ENCODE measurements around the gene ARHGAP6.

Gene ARHGAP6

DNA sequence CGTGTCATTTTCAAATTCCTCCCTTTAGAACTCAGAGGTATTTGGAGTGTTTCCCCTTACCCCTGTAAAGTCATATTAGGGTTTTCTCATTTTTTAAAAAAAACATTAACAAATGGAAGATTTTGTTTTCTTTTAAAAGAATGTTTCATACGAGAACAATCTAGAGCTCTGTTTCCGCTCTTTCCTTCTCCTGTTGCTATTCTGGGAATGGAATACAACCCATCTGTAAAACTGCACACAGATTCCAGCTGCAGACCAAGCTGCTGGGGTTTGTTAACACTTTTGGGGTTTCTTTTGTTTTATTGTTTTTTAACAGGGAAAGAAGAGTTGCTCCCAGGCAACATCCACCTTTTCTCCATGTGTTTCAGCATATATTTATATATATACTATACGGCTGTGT, 493.3 kb downstream of the ARHGAP6 start (continued):
- no peak for TF ChIP-seq SNAI2 (CRISPR knock-in tag; IDR thresholded peaks at IDR 0.05)
- TF ChIP-seq ISL1 (CRISPR knock-in tag; IDR thresholded peaks at IDR 0.05), result no peak
- TF ChIP-seq ZFP30 (CRISPR knock-in tag; IDR thresholded peaks at IDR 0.05), result no peak
- TF ChIP-seq ZNF565 (CRISPR knock-in tag; conservative IDR thresholded peaks at IDR 0.05; ENCODE audit: low read depth), result no peak
- no peak for TF ChIP-seq ZNF8 (CRISPR knock-in tag; IDR thresholded peaks at IDR 0.05)
- TF ChIP-seq RARB (CRISPR knock-in tag; IDR thresholded peaks at IDR 0.05), result no peak
- TF ChIP-seq TOX (CRISPR knock-in tag; IDR thresholded peaks at IDR 0.05; ENCODE audit: borderline replicate concordance), result no peak
- TF ChIP-seq, protein P1, sequence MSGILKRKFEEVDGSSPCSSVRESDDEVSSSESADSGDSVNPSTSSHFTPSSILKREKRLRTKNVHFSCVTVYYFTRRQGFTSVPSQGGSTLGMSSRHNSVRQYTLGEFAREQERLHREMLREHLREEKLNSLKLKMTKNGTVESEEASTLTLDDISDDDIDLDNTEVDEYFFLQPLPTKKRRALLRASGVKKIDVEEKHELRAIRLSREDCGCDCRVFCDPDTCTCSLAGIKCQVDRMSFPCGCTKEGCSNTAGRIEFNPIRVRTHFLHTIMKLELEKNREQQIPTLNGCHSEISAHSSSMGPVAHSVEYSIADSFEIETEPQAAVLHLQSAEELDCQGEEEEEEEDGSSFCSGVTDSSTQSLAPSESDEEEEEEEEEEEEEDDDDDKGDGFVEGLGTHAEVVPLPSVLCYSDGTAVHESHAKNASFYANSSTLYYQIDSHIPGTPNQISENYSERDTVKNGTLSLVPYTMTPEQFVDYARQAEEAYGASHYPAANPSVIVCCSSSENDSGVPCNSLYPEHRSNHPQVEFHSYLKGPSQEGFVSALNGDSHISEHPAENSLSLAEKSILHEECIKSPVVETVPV (CRISPR knock-in tag; IDR thresholded peaks at IDR 0.05), result no peak

DNA sequence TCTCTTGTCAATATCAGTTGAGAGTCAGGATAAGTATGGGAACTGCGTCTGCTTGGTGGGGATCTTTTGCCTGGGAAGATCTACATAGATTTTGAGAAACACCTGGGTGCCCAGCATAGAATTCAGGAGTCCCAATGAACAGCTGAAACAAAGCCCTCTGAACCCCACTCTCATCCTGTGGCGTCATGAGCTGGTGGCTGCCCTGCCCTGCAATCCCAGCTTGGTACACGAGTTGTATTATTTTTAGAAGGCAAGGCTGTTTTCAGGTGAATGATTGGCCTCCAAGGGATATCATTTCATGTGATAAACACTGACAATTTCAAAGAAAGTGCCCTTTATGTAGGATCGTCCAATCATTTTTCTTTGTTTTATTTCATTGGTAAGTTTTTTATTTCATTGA, 493.8 kb downstream of the ARHGAP6 start:
- no peak for ATAC-seq
- TF ChIP-seq ZNF565 (CRISPR knock-in tag; conservative IDR thresholded peaks at IDR 0.05; ENCODE audit: low read depth), result no peak
- TF ChIP-seq ISL1 (CRISPR knock-in tag; IDR thresholded peaks at IDR 0.05), result no peak
- TF ChIP-seq, protein P2, sequence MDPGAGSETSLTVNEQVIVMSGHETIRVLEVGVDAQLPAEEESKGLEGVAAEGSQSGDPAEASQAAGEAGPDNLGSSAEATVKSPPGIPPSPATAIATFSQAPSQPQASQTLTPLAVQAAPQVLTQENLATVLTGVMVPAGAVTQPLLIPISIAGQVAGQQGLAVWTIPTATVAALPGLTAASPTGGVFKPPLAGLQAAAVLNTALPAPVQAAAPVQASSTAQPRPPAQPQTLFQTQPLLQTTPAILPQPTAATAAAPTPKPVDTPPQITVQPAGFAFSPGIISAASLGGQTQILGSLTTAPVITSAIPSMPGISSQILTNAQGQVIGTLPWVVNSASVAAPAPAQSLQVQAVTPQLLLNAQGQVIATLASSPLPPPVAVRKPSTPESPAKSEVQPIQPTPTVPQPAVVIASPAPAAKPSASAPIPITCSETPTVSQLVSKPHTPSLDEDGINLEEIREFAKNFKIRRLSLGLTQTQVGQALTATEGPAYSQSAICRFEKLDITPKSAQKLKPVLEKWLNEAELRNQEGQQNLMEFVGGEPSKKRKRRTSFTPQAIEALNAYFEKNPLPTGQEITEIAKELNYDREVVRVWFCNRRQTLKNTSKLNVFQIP (CRISPR knock-in tag; IDR thresholded peaks at IDR 0.05; ENCODE audit: borderline replicate concordance, low read depth), result no peak
- TF ChIP-seq SNAI2 (CRISPR knock-in tag; IDR thresholded peaks at IDR 0.05), result no peak
- TF ChIP-seq GLIS3 (CRISPR knock-in tag; IDR thresholded peaks at IDR 0.05), result no peak
- TF ChIP-seq ZFP30 (CRISPR knock-in tag; IDR thresholded peaks at IDR 0.05), result no peak
- TF ChIP-seq TCF4 (CRISPR knock-in tag; IDR thresholded peaks at IDR 0.05; ENCODE audit: borderline replicate concordance), result no peak
- no peak for TF ChIP-seq RARB (CRISPR knock-in tag; IDR thresholded peaks at IDR 0.05)
- TF ChIP-seq ARNTL (CRISPR knock-in tag; IDR thresholded peaks at IDR 0.05; ENCODE audit: borderline replicate concordance, low read depth), result no peak
- TF ChIP-seq BACH2 (CRISPR knock-in tag; IDR thresholded peaks at IDR 0.05; ENCODE audit: borderline replicate concordance), result no peak
- TF ChIP-seq, protein P3, sequence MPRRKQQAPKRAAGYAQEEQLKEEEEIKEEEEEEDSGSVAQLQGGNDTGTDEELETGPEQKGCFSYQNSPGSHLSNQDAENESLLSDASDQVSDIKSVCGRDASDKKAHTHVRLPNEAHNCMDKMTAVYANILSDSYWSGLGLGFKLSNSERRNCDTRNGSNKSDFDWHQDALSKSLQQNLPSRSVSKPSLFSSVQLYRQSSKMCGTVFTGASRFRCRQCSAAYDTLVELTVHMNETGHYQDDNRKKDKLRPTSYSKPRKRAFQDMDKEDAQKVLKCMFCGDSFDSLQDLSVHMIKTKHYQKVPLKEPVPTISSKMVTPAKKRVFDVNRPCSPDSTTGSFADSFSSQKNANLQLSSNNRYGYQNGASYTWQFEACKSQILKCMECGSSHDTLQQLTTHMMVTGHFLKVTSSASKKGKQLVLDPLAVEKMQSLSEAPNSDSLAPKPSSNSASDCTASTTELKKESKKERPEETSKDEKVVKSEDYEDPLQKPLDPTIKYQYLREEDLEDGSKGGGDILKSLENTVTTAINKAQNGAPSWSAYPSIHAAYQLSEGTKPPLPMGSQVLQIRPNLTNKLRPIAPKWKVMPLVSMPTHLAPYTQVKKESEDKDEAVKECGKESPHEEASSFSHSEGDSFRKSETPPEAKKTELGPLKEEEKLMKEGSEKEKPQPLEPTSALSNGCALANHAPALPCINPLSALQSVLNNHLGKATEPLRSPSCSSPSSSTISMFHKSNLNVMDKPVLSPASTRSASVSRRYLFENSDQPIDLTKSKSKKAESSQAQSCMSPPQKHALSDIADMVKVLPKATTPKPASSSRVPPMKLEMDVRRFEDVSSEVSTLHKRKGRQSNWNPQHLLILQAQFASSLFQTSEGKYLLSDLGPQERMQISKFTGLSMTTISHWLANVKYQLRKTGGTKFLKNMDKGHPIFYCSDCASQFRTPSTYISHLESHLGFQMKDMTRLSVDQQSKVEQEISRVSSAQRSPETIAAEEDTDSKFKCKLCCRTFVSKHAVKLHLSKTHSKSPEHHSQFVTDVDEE (CRISPR knock-in tag; IDR thresholded peaks at IDR 0.05), result no peak
- TF ChIP-seq CSDC2 (CRISPR knock-in tag; IDR thresholded peaks at IDR 0.05), result no peak
- TF ChIP-seq, protein P4, sequence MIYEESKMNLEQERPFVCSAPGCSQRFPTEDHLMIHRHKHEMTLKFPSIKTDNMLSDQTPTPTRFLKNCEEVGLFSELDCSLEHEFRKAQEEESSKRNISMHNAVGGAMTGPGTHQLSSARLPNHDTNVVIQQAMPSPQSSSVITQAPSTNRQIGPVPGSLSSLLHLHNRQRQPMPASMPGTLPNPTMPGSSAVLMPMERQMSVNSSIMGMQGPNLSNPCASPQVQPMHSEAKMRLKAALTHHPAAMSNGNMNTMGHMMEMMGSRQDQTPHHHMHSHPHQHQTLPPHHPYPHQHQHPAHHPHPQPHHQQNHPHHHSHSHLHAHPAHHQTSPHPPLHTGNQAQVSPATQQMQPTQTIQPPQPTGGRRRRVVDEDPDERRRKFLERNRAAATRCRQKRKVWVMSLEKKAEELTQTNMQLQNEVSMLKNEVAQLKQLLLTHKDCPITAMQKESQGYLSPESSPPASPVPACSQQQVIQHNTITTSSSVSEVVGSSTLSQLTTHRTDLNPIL (CRISPR knock-in tag; IDR thresholded peaks at IDR 0.05; ENCODE audit: low read depth), result no peak
- no peak for TF ChIP-seq ESRRG (CRISPR knock-in tag; IDR thresholded peaks at IDR 0.05)
- TF ChIP-seq ZC3H10 (CRISPR knock-in tag; IDR thresholded peaks at IDR 0.05), result no peak
- TF ChIP-seq, protein P5, sequence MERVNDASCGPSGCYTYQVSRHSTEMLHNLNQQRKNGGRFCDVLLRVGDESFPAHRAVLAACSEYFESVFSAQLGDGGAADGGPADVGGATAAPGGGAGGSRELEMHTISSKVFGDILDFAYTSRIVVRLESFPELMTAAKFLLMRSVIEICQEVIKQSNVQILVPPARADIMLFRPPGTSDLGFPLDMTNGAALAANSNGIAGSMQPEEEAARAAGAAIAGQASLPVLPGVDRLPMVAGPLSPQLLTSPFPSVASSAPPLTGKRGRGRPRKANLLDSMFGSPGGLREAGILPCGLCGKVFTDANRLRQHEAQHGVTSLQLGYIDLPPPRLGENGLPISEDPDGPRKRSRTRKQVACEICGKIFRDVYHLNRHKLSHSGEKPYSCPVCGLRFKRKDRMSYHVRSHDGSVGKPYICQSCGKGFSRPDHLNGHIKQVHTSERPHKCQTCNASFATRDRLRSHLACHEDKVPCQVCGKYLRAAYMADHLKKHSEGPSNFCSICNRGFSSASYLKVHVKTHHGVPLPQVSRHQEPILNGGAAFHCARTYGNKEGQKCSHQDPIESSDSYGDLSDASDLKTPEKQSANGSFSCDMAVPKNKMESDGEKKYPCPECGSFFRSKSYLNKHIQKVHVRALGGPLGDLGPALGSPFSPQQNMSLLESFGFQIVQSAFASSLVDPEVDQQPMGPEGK (CRISPR knock-in tag; IDR thresholded peaks at IDR 0.05; ENCODE audit: borderline replicate concordance), result no peak

DNA sequence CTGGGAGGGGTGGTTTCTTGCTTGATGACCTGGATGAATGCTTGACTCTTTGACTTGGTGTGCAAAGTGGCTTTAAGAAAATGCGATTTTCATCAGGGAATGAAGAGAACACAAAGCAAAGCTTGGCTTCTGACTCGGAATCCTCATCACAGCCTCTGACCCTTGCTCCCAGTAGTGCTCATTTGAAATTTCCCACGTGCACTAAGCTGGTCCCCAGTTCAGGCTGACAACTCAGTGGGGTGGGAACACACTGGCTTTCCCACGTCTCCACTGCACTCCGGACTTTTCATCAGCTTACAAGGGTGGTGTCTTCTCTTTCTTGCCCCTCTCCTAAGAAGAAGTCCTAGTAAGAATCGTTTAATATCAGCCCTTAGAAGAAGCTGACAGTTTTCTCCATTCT, 501.3 kb downstream of the ARHGAP6 start:
- TF ChIP-seq OSR1 (CRISPR knock-in tag; IDR thresholded peaks at IDR 0.05) (no peak), ZFP30 (CRISPR knock-in tag; IDR thresholded peaks at IDR 0.05) (no peak), TCF4 (CRISPR knock-in tag; IDR thresholded peaks at IDR 0.05; ENCODE audit: borderline replicate concordance) (no peak)
- no peak for ATAC-seq

DNA sequence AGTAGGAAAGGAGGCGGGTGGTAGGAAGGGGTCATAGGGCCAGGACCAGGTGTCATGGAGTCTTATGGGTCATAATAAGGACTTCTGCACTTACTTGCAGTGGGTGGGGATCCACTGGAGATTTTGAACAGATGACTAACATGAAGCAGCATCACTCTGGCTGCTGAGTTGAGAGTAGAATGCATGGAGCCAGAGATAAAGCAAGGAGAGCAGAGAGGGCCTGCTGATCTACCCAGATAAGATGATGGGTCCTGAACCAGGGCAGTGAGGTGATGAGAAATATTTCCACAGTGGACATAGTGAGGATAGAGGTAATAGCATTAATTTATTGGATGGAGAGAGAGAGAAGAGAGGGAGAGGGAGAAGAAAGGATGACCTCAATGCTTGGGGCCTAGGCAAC, 506.6 kb downstream of the ARHGAP6 start:
- ATAC-seq, result no peak
- TF ChIP-seq CSDC2 (CRISPR knock-in tag; IDR thresholded peaks at IDR 0.05), result no peak
- TF ChIP-seq ZFP30 (CRISPR knock-in tag; IDR thresholded peaks at IDR 0.05), result no peak
- TF ChIP-seq ISL1 (CRISPR knock-in tag; IDR thresholded peaks at IDR 0.05), result no peak
- no peak for TF ChIP-seq SNAI2 (CRISPR knock-in tag; IDR thresholded peaks at IDR 0.05)
- TF ChIP-seq ZNF8 (CRISPR knock-in tag; IDR thresholded peaks at IDR 0.05), result no peak
- TF ChIP-seq TOX (CRISPR knock-in tag; IDR thresholded peaks at IDR 0.05; ENCODE audit: borderline replicate concordance), result no peak
- TF ChIP-seq, protein P2 (CRISPR knock-in tag; IDR thresholded peaks at IDR 0.05; ENCODE audit: borderline replicate concordance, low read depth), result no peak
- TF ChIP-seq, protein P1 (CRISPR knock-in tag; IDR thresholded peaks at IDR 0.05), result no peak
- TF ChIP-seq, protein P4 (CRISPR knock-in tag; IDR thresholded peaks at IDR 0.05; ENCODE audit: low read depth), result no peak
- no peak for TF ChIP-seq BACH2 (CRISPR knock-in tag; IDR thresholded peaks at IDR 0.05; ENCODE audit: borderline replicate concordance)
- no peak for TF ChIP-seq ESRRG (CRISPR knock-in tag; IDR thresholded peaks at IDR 0.05)
- no peak for TF ChIP-seq OSR1 (CRISPR knock-in tag; IDR thresholded peaks at IDR 0.05)
- no peak for TF ChIP-seq RARB (CRISPR knock-in tag; IDR thresholded peaks at IDR 0.05)
- no peak for TF ChIP-seq TCF4 (CRISPR knock-in tag; IDR thresholded peaks at IDR 0.05; ENCODE audit: borderline replicate concordance)
